GM15510 (cell line): ENCODE data around the gene GNB1L.

Source experiments
- POLR2A ChIP-seq: IDR thresholded peaks from 3 replicates; pipeline ENCODE4 v1.6.1; 2011; ENCODE audit warnings: borderline replicate concordance; ENCODE audit not compliant: insufficient read length; ENCODE audit errors: extremely low read depth

The GNB1L gene

GRCh38 chr22:19819911-19820879 lies 34.5 kb downstream of the GNB1L start:
- no peak for TF ChIP-seq POLR2A

DNA sequence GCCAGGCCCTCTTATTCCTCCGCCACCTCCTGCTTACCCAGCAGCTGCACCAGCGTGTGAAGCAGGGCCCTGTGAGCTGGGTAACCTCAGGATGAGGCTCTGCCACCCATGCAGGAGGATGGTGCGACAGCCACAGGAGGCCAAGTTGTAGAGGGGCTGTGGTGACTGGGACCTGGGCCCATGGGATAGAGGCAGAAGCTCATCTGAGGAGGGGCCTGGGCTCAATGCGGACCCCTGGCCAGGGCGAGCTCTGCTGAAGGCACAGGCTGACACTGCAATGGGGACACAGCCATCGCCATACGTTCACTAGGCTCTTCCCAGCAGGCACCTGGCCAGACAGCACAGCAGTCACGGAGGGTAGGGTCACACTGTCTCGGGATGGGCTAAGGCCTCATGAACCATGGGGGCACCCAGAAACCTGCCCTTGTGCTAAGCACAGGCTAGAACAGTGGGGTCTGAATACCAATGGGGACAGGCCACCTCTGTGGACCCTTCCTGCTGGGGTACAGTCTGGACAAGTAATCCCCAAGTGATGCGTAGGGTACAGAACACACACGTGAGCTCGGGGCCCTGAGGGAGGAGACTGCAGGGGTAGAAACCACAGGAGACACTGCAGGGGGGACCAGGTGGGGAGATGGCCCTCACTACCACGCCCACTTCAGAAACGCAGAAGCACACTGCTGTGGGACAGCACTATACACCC lies 35.3 kb downstream of the GNB1L start:
- TF ChIP-seq POLR2A: no peak

DNA sequence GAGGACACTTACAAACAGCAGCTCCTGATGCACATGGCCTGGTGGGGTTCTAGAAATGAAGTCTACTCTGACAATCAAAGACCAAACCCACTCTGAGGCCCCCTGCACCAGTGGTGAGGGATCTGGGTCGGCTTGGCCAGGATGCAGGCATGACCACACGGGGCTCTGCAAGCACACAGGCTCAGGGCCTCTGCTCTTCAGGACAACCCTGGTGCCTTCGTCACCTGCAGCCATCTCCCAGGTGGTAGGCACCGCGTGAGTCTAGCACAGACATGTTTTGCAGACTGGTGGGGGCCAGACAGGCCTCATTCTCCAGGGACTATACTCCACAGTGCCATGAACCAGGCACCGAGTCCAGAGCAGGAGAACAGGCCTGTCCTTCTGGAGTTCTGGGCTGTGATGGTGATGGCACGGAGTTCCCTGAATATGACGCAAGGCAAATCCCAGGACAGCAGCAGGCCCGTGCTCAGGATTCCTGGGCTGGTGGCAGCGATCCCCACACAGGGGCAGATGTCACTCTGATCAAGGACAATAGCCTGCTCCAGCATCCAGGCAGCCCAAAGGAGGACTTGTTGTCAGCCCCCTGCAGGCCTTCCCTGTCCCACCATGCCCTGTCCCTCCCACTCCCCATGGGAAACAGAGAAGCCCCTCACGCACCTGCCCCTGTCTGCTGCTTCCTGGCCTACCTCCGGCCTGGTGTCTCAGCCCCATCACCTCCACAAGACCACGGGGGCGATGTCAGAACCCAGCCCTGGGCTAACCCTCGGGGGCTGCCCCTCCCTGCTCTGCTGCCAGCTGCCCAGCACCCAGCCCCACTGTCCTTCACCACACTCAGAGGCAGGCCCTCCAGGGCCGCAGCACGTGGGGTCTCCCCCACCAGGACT lies 36.1 kb downstream of the GNB1L start:
- TF ChIP-seq POLR2A: no peak

- TF ChIP-seq POLR2A: no peak
These were observed 38.1 kb downstream of the GNB1L start for GRCh38 chr22:19816372-19817119.

- no peak for TF ChIP-seq POLR2A
These were observed 38.8 kb downstream of the GNB1L start for GRCh38 chr22:19815823-19816290.

GRCh38 chr22:19815093-19815822 lies 39.4 kb downstream of the GNB1L start:
- no peak for TF ChIP-seq POLR2A

DNA sequence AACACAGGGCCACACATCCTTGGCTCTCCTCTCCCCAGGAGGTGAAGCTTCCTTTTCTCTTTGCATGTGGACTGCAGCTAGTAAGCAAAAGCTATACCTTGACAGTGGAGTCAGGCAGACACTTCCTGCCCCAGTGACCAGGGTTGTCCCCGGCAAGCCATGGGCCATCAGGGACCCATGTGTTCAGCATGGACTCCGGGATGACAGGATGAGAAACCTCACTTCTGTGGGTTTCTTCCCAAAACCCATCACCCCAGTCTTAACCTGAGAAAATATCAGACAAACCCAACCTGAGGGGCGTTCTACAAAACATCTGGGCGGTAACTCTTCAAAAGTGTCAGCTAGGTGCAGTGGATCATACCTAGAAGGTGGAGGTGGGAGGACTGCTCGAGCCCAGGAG lies 40.2 kb downstream of the GNB1L start:
- TF ChIP-seq POLR2A: no peak

DNA sequence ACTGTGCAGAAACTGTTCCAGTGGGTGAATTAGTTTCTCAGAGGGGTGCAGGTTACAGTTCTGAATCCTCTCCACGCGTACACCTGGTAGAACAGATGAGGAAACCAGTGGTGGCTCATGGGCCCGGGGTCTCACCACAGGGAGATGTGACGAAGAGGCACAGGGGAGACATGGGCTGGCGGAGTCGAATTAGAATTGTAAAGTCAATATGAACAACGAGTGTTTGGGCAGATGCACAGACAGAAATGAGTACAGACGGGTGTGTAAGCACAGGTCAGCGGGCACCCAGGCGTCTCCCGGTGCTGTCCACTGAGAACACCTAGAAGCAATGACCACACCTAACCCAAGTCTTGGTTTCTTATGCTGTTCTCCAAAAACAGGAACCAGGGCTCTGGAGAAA lies 41.8 kb downstream of the GNB1L start:
- TF ChIP-seq POLR2A: no peak

DNA sequence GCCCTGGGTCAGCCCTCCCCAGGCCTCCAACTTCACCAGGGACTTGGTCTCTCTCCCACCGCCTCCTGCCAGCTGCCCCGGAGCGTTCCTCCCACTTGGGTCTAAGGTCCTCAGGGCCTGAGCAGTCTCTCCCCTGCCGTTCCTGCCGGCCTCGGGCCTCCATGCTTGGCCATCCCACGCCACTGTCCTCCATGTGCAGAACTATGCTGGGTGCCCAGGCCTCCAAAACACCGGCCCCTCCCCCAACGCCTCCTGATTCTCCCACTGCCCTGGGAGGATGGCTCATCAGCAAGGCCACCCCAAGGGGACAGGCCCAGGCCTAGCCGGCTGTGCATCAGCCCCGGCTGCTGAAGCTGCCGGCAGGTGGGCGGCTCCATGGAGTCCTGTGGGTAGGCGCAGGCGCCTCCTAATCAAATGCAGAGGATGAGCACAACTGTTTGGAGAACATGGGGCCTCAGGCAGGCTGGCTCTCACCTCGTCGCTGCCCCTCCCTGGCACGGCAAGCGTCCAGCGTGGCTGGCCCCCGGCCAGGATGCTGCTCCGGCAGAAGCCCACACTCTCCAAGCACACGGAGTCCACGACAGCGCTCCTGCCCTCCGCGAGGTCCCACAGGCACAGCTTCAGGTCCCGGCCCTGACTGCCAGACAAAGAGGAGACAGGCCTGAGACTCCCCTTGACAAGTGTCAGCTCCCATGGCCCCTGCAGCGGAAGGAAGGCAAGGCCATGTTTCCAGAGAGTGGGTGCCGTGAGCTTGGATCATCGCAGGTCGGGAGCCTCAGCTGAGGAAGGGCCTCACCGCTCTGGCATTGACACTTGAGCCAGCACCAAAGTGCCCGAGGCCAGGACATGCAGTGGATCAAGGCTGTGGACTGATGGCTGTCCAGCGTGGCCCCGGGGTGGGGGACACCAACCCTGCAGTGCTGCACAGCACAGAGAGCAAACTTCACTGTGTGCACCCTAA lies 42.6 kb downstream of the GNB1L start:
- TF ChIP-seq POLR2A: no peak

DNA sequence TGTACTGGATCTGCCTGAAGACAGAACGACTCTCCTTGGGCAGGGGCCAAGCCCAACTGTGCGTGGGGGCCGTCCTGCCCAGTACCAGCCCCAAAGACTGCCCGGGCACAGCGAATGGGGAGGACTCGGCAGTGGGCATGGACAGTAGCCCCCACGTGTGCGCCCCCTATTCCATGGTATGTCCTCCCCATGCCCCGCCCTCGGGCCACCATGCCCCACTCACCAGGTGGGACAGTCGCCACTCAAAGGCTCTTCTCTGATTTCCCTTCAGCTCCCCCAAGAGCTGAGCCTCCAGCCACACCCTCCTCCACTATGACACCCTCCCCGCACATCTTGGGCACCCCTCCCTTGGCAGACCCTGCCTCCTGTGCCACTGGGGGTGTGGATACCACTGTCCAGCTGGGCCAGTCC lies 43.5 kb downstream of the GNB1L start:
- no peak for TF ChIP-seq POLR2A

- no peak for TF ChIP-seq POLR2A
These were observed 44.1 kb downstream of the GNB1L start for GRCh38 chr22:19810381-19811201.

GRCh38 chr22:19809741-19810140 lies 44.9 kb downstream of the GNB1L start:
- TF ChIP-seq POLR2A: no peak

- TF ChIP-seq POLR2A: no peak
These were observed 45.7 kb downstream of the GNB1L start for GRCh38 chr22:19808873-19809478.
